T-cell (primary cell): ENCODE results near the gene TMEM247. TPM values are rescaled to one million over a fixed set of nuclear protein-coding genes. Genes with fewer than 3 reads are reported as not detected.

Experiments
- ATAC-seq, 4 experiments: fragments of 200-7000 bp in 3 of 4; fragments of 150-1000 bp in 1 of 4; cut with Tn5 transposase; replicated peaks in 1 of 4; 1 replicate in 3 of 4; 2 replicates in 1 of 4; pipeline ENCODE4 v1.10.0; 2021; ENCODE audit warnings: moderate library complexity in 3 of 4, mild to moderate bottlenecking in 2 of 4, moderate number of reproducible peaks in 1 of 4
- CTCF ChIA-PET, 2 donors: fragments of 300-600 bp; sonication (Branson Sonifier 250); formaldehyde crosslinking; loops; one replicate each; lab custom pipeline; 2022; ENCODE audit warnings: antibody characterized with exemption in 2 of 2; lab: Charles Lee
- POLR2A ChIA-PET, 2 donors: fragments of 300-600 bp; sonication (Branson Sonifier 250); formaldehyde crosslinking; loops; one replicate each; lab custom pipeline; 2022; ENCODE audit warnings: antibody characterized with exemption in 2 of 2; lab: Charles Lee
- DNase-seq, 35 experiments: peaks; one replicate each; pipeline versions ENCODE4 v3.0.0 to v3.0.0-alpha.2; 2013 to 2023
- H3K27ac ChIP-seq: one replicate; pipeline ENCODE4 v1.5.1; 2013; ENCODE audit warnings: low read length
- H3K27me3 ChIP-seq, 2 experiments: replicated peaks in 1 of 2; 1 replicate in 1 of 2; 2 replicates in 1 of 2; pipeline versions ENCODE4 v1.6.1 to v1.7.0; 2013; ENCODE audit warnings: low read length in 1 of 2, mixed read lengths in 1 of 2; ENCODE audit not compliant: control insufficient read depth in 2 of 2, insufficient read depth in 2 of 2; ENCODE audit errors: extremely low read depth in 1 of 2
- H3K36me3 ChIP-seq, 2 donors: 1 replicate in 1 of 2; 2 replicates in 1 of 2; pipeline versions ENCODE4 v1.6.1 to v1.7.0; 2013; ENCODE audit warnings: low read length in 1 of 2; ENCODE audit not compliant: control insufficient read depth in 2 of 2, insufficient read depth in 1 of 2; ENCODE audit errors: extremely low read depth in 1 of 2
- H3K4me1 ChIP-seq, 2 experiments: 1 replicate in 1 of 2; 2 replicates in 1 of 2; pipeline versions ENCODE4 v1.6.1 to v1.7.0; 2013; ENCODE audit warnings: low read length in 2 of 2, mixed read lengths in 1 of 2; ENCODE audit not compliant: insufficient read depth in 2 of 2, control insufficient read depth in 1 of 2; ENCODE audit errors: extremely low read depth in 1 of 2
- H3K4me3 ChIP-seq, 2 donors: 1 replicate in 1 of 2; 2 replicates in 1 of 2; pipeline versions ENCODE4 v1.5.1 to v1.7.0; 2013; ENCODE audit warnings: mild to moderate bottlenecking in 2 of 2, low read length in 1 of 2, moderate library complexity in 1 of 2; ENCODE audit not compliant: control insufficient read depth in 1 of 2; ENCODE audit errors: extremely low read depth in 1 of 2
- H3K9me3 ChIP-seq: 2 replicates; pipeline ENCODE4 v1.7.0; 2013
- H3K27ac Mint-ChIP-seq, 2 donors: one replicate each; pipeline ENCODE4 v1.8.0; 2020 to 2021; ENCODE audit warnings: mild to moderate bottlenecking in 2 of 2, mixed read lengths in 2 of 2
- H3K27me3 Mint-ChIP-seq, 2 donors: one replicate each; pipeline ENCODE4 v1.8.0; 2021 to 2022; ENCODE audit warnings: mixed read lengths in 2 of 2
- H3K36me3 Mint-ChIP-seq: one replicate; pipeline ENCODE4 v1.8.0; 2021; ENCODE audit warnings: mixed read lengths
- H3K4me1 Mint-ChIP-seq, 3 donors: one replicate each; pipeline ENCODE4 v1.8.0; 2020 to 2022; ENCODE audit warnings: mixed read lengths in 3 of 3, mild to moderate bottlenecking in 1 of 3
- H3K4me3 Mint-ChIP-seq, 3 donors: one replicate each; pipeline ENCODE4 v1.8.0; 2020 to 2022; ENCODE audit warnings: mild to moderate bottlenecking in 3 of 3, mixed read lengths in 3 of 3, moderate library complexity in 3 of 3
- H3K9me3 Mint-ChIP-seq, 3 donors: one replicate each; pipeline ENCODE4 v1.8.0; 2020 to 2022; ENCODE audit warnings: mixed read lengths in 3 of 3
- WGBS: methylation state at CpG from one replicate; pipeline ENCODE4 v1.1.5; 2013; ENCODE audit warnings: missing lambda C conversion rate; ENCODE audit not compliant: insufficient coverage; 5-methylcytosine and 5-hydroxymethylcytosine counted together
- total RNA-seq, 35 experiments: library from RNA in 6 of 35; stranded (reverse) in 6 of 35; fragments of 120-200 nt in 1 of 35; gene quantifications; one replicate each; pipeline versions ENCODE4 v1.2.1 to v1.2.4 and lab custom pipeline; 2013 to 2026

The TMEM247 gene
- total RNA-seq, 5 donors from 2014 or later (not counting 1 experiment from before 2014, with no cell fraction given): not detected

- no peak overlapping the region for H3K27ac Mint-ChIP-seq
Measured at GRCh38 chr2:46495231-46496030, 16.1 kb downstream of the TMEM247 start.

GRCh38 chr2:46497766-46498165 lies 18.4 kb downstream of the TMEM247 start:
- no peak for DNase-seq
- peaks cover 0 to 7% of the 10 kb centered on the region in 2 experiments for H3K27me3 ChIP-seq
- no peaks in the 10 kb centered on the region for H3K9me3 Mint-ChIP-seq
- no peak overlapping the region for H3K27ac Mint-ChIP-seq
- WGBS: 92% methylated on average over 2 of the region's 4 CpGs
- no peaks in the 10 kb centered on the region for H3K36me3 Mint-ChIP-seq
- peaks cover 1 to 16% of the 10 kb centered on the region in 2 donors for H3K27me3 Mint-ChIP-seq
- CTCF ChIA-PET: interaction anchor here in 1 of 2 donors (0.9 kb wide), 1 partner anchor 57 kb away, joined by 3 read pairs; no protein-coding TSS in a partner anchor
- H3K36me3 ChIP-seq: no peaks in the 10 kb centered on the region
- peaks cover 0 to 9% of the 10 kb centered on the region in 2 experiments for H3K4me1 ChIP-seq
- POLR2A ChIA-PET: interaction anchor here (0.6 to 1.4 kb wide), 2 partner anchors 17 to 91 kb away, joined by 3 read pairs; no protein-coding TSS in a partner anchor
- no peak overlapping the region for H3K4me3 ChIP-seq
- ATAC-seq: no peak
- H3K4me1 Mint-ChIP-seq: peaks cover 9 to 14% (median 14%) of the 10 kb centered on the region in 3 donors
- H3K9me3 ChIP-seq: no peaks in the 10 kb centered on the region
- no peak overlapping the region for H3K4me3 Mint-ChIP-seq
- H3K27ac ChIP-seq: no peak overlapping the region

More at GRCh38 chr2:46495231-46496030, 16.1 kb downstream of the TMEM247 start:
- ChIA-PET POLR2A (no interaction called here), CTCF (interaction anchor here in 1 of 2 donors (0.6 kb wide), 1 partner anchor 69 kb away, joined by 3 read pairs; no protein-coding TSS in a partner anchor)
- H3K27ac ChIP-seq: no peak overlapping the region
- Mint-ChIP-seq H3K4me3 (no peak overlapping the region), H3K4me1 (peaks cover 8 to 16% (median 14%) of the 10 kb centered on the region in 3 donors), H3K36me3 (no peaks in the 10 kb centered on the region), H3K27me3 (peaks cover 1 to 16% of the 10 kb centered on the region in 2 donors), H3K9me3 (no peaks in the 10 kb centered on the region)
- H3K4me3 ChIP-seq: no peak overlapping the region
- no peaks in the 10 kb centered on the region for H3K36me3 ChIP-seq
- peaks cover 0 to 7% of the 10 kb centered on the region in 2 experiments for H3K27me3 ChIP-seq
- peaks cover 0 to 13% of the 10 kb centered on the region in 2 experiments for H3K4me1 ChIP-seq
- ATAC-seq: no peak
- WGBS: 80% methylated on average over 1 of the region's 9 CpGs
- DNase-seq: no peak
- H3K9me3 ChIP-seq: no peaks in the 10 kb centered on the region

GRCh38 chr2:46498681-46499080 lies 19.3 kb downstream of the TMEM247 start:
- H3K9me3 ChIP-seq: no peaks in the 10 kb centered on the region
- CTCF ChIA-PET: interaction anchor here in 1 of 2 donors (0.9 kb wide), 1 partner anchor 56 kb away, joined by 3 read pairs; no protein-coding TSS in a partner anchor
- Mint-ChIP-seq H3K4me1 (peaks cover 9 to 14% (median 14%) of the 10 kb centered on the region in 3 donors), H3K36me3 (no peaks in the 10 kb centered on the region), H3K27ac (no peak overlapping the region), H3K4me3 (peak overlapping the region; percentile 63 to 89 (median 84)), H3K27me3 (peaks cover 1 to 14% of the 10 kb centered on the region in 2 donors), H3K9me3 (no peaks in the 10 kb centered on the region)
- no CpG with 5 or more reads among the region's 4 CpGs for WGBS
- ATAC-seq (no peak), DNase-seq (no peak)
- peaks cover 0 to 7% of the 10 kb centered on the region in 2 experiments for H3K27me3 ChIP-seq
- no peaks in the 10 kb centered on the region for H3K36me3 ChIP-seq
- no peak overlapping the region for H3K4me3 ChIP-seq
- POLR2A ChIA-PET: interaction anchor here in 1 of 2 donors (0.6 kb wide), 1 partner anchor 90 kb away, joined by 3 read pairs; no protein-coding TSS in a partner anchor
- H3K4me1 ChIP-seq: peaks cover 0 to 9% of the 10 kb centered on the region in 2 experiments
- H3K27ac ChIP-seq: no peak overlapping the region

GRCh38 chr2:46499392-46499785 lies 20.0 kb downstream of the TMEM247 start:
- peak overlapping the region; percentile 48 to 84 for H3K4me3 ChIP-seq
- Mint-ChIP-seq H3K27ac (no peak overlapping the region), H3K9me3 (no peaks in the 10 kb centered on the region), H3K27me3 (peaks cover 1 to 13% of the 10 kb centered on the region in 2 donors), H3K4me3 (peak overlapping the region; percentile 84 to 93 (median 89)), H3K36me3 (no peaks in the 10 kb centered on the region), H3K4me1 (peaks cover 9 to 14% (median 14%) of the 10 kb centered on the region in 3 donors)
- 23% methylated on average over 5 of the region's 7 CpGs for WGBS
- H3K27ac ChIP-seq: peak overlapping the region; percentile 92
- no peaks in the 10 kb centered on the region for H3K9me3 ChIP-seq
- ChIA-PET POLR2A (no interaction called here), CTCF (no interaction called here)
- peaks cover 0 to 9% of the 10 kb centered on the region in 2 experiments for H3K4me1 ChIP-seq
- no peaks in the 10 kb centered on the region for H3K36me3 ChIP-seq
- H3K27me3 ChIP-seq: peaks cover 0 to 7% of the 10 kb centered on the region in 2 experiments
- DNase-seq: peak in 1 of 35 experiments; percentile 8
- peak in 1 of 4 experiments; percentile 2 for ATAC-seq

- no CpG with 5 or more reads among the region's 6 CpGs for WGBS
- Histone ChIP-seq H3K27ac (no peak overlapping the region), H3K4me1 (peaks cover 0 to 9% of the 10 kb centered on the region in 2 experiments), H3K4me3 (no peak overlapping the region), H3K27me3 (peaks cover 0 to 7% of the 10 kb centered on the region in 2 experiments), H3K9me3 (no peaks in the 10 kb centered on the region), H3K36me3 (no peaks in the 10 kb centered on the region)
- no peaks in the 10 kb centered on the region for H3K9me3 Mint-ChIP-seq
- H3K4me1 Mint-ChIP-seq: peaks cover 9 to 15% (median 14%) of the 10 kb centered on the region in 3 donors
- ATAC-seq (no peak), DNase-seq (no peak)
- H3K36me3 Mint-ChIP-seq: no peaks in the 10 kb centered on the region
- CTCF ChIA-PET: interaction anchor here in 1 of 2 donors (0.6 to 0.7 kb wide), 2 partner anchors 33 to 387 kb away, joined by 3 read pairs; no protein-coding TSS in a partner anchor
- peak overlapping the region; percentile 48 to 89 (median 84) for H3K4me3 Mint-ChIP-seq
- no peak overlapping the region for H3K27ac Mint-ChIP-seq
- POLR2A ChIA-PET: no interaction called here
- H3K27me3 Mint-ChIP-seq: peaks cover 1 to 7% of the 10 kb centered on the region in 2 donors
Measured at GRCh38 chr2:46500801-46501200, 21.4 kb downstream of the TMEM247 start.

GRCh38 chr2:46502291-46502885 lies 23.0 kb downstream of the TMEM247 start:
- 100% methylated on average over 1 of the region's 4 CpGs for WGBS
- Mint-ChIP-seq H3K27ac (no peak overlapping the region), H3K4me3 (no peak overlapping the region), H3K4me1 (peaks cover 9 to 20% (median 18%) of the 10 kb centered on the region in 3 donors), H3K27me3 (peaks cover 1 to 7% of the 10 kb centered on the region in 2 donors), H3K36me3 (no peaks in the 10 kb centered on the region), H3K9me3 (no peaks in the 10 kb centered on the region)
- DNase-seq (no peak), ATAC-seq (no peak)
- Histone ChIP-seq H3K36me3 (no peaks in the 10 kb centered on the region), H3K9me3 (no peaks in the 10 kb centered on the region), H3K27ac (no peak overlapping the region), H3K4me1 (peaks cover 0 to 9% of the 10 kb centered on the region in 2 experiments), H3K27me3 (peaks cover 0 to 4% of the 10 kb centered on the region in 2 experiments), H3K4me3 (no peak overlapping the region)
- CTCF ChIA-PET: no interaction called here
- POLR2A ChIA-PET: no interaction called here
